ENCODE measurements around the gene HAGHL.

DNA sequence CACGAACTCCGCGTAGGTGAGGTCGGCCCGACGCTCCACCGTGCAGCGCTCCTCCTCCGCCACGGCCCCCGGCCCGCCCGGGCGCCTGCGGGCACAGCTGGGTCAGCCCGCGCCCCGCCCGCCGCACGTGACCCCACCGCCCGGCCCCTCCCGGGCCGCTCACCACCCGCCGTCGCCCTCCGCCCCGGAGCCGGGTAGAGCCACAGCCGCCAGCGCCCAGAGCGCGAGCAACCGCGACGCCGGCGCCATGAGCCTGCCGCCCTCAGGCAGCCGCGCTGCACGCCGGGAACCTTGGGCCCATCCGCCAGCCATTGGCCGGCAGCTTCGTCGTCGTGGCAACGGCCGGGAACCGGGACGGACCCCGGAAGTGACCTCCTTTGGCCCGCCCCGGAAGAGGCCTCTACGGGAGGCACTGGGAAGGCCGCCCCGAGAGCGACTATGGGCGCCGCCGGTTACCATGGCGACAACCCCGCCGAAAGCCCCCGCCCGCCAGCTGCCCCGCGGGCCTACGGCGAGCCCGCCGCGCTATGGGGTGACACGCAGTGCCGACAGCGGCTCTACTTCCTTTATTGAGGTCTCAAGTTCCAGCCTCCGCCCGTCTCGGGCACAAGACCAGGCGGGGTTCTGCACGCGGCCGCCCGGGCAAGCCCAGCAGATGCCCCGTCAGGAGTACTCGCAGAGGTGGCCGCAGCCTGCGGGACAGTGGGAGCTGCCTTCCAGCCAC, 42.7 kb upstream of the HAGHL start, which contains the start of gene JMJD8:
- TF ChIP-seq POLR2AphosphoS5 (IDR thresholded peaks at IDR 0.05; ENCODE audit: low read depth, low read length) = peak; percentile 62; the same call in 1 of the 2 replicates
- TF ChIP-seq POLR2A (IDR thresholded peaks at IDR 0.05; ENCODE audit: low read depth, low read length) = peak; percentile 88
- peak; percentile 83 for TF ChIP-seq PAX5 (IDR thresholded peaks at IDR 0.05; ENCODE audit: insufficient read depth, low read length, severe bottlenecking)
- peak; percentile 86 for TF ChIP-seq TAF1 (IDR thresholded peaks at IDR 0.05; ENCODE audit: low read depth, low read length)
- TF ChIP-seq SPI1 (IDR thresholded peaks at IDR 0.05; ENCODE audit: low read depth, low read length) = no peak
- TF ChIP-seq POU2F2 (IDR thresholded peaks at IDR 0.05; ENCODE audit: low read depth, low read length) = 0 out of 2 replicates have a peak, but pooled peaks have one; percentile 33

Measured in GM12891 (cell line).